NCI-H2196 treated with DMSO at 0.1 percent for 48 hours (cell line): Measurements from ENCODE around the gene OLIG3.

Experiments
- DNase-seq: peaks from one replicate; lab custom pipeline; 2025; ENCODE audit not compliant: unreplicated experiment; lab: John Stamatoyannopoulos, UW

Gene OLIG3

GRCh38 chr6:137496368-137496767 is 2.2 kb upstream of the OLIG3 start:
- DNase-seq = no peak

- DNase-seq = no peak
Observed at GRCh38 chr6:137495703-137496336, 1.6 kb upstream of the OLIG3 start.

GRCh38 chr6:137494988-137495702 is 951 bp upstream of the OLIG3 start:
- DNase-seq = no peak

- DNase-seq = no peak
Observed at GRCh38 chr6:137493218-137494038, 766 bp downstream of the OLIG3 start.

GRCh38 chr6:137492289-137493217 is 1.6 kb downstream of the OLIG3 start:
- no peak for DNase-seq

- DNase-seq = no peak
Observed at GRCh38 chr6:137491478-137491877, 2.7 kb downstream of the OLIG3 start.

GRCh38 chr6:137490961-137491360 is 3.2 kb downstream of the OLIG3 start:
- DNase-seq = no peak

GRCh38 chr6:137490006-137490905 is 3.9 kb downstream of the OLIG3 start:
- no peak for DNase-seq

- DNase-seq = no peak
Observed at GRCh38 chr6:137489046-137490005, 4.9 kb downstream of the OLIG3 start.

GRCh38 chr6:137488150-137489045 is 5.8 kb downstream of the OLIG3 start:
- no peak for DNase-seq

GRCh38 chr6:137487869-137488149 is 6.4 kb downstream of the OLIG3 start:
- DNase-seq = no peak

- no peak for DNase-seq
Observed at GRCh38 chr6:137487181-137487868, 6.9 kb downstream of the OLIG3 start.

- no peak for DNase-seq
Observed at GRCh38 chr6:137486416-137486815, 7.8 kb downstream of the OLIG3 start.

GRCh38 chr6:137480431-137480830 is 13.8 kb downstream of the OLIG3 start:
- no peak for DNase-seq

GRCh38 chr6:137475103-137475502 is 19.1 kb downstream of the OLIG3 start:
- DNase-seq = no peak

- no peak for DNase-seq
Observed at GRCh38 chr6:137473598-137473997, 20.6 kb downstream of the OLIG3 start.

GRCh38 chr6:137472641-137473137 is 21.5 kb downstream of the OLIG3 start:
- DNase-seq = no peak
